K562 treated with DMSO at 1 percent for 24 hours (cell line): Measurements from ENCODE around the gene CALCB. TPM values are rescaled to one million over a fixed set of nuclear protein-coding genes. Genes with fewer than 3 reads are reported as not detected.

Source experiments
- total RNA-seq: library from RNA; unstranded; fragments of 300-600 nt; gene quantifications from 2 replicates; pipeline ENCODE4 v1.2.3, GENCODE V29; 2022; ENCODE audit warnings: low read depth; ENCODE audit not compliant: insufficient read depth

Gene CALCB, protein sequence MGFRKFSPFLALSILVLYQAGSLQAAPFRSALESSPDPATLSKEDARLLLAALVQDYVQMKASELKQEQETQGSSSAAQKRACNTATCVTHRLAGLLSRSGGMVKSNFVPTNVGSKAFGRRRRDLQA
- total RNA-seq: not detected in 2 replicates

DNA sequence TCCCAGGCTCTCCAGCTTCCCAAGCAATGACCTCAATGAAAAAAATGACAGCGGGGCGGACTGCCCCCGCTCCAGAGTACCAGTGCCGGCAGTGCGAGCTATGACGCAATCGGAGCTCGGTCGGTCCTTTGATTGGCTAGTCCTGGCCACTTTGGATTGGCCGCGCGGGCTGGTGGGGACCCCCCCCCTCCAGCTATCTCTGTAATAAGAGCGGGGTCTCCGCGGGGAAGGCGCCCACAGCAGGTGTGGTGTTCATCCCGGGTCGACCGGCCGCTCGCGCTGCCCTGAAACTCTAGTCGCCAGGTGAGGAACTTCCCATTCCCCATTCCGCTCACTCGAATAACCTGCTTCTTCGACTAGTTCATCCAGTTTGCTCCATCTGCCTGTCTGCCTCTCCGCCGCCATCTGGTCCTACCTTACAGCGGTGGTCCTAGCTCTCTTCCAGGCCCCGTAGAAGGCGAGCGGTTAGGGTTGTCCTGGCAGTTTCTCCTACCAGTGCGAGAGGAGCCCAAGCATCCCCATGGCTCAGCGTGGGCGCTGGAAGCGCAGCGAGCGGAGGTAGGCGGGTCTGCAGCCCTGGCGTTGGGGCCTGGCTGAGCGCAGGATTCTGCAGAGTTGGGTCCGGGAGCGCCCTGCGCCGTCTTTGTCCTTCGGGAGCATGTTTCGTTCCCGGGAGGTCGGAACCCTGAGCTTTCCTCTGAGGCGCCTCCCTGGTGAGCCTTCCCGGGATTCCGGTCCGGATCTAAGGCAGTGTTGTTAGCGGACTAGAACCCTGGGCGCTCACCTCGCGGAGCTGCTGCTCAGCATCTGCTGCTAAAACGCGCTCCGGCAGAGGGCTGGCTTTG is at the start of gene CALCB:
Gene CALCB, plus strand, starts transcription at position 233 of the 845 bp plus-strand sequence. CDS start 1,126 bp downstream, outside the sequence.

DNA sequence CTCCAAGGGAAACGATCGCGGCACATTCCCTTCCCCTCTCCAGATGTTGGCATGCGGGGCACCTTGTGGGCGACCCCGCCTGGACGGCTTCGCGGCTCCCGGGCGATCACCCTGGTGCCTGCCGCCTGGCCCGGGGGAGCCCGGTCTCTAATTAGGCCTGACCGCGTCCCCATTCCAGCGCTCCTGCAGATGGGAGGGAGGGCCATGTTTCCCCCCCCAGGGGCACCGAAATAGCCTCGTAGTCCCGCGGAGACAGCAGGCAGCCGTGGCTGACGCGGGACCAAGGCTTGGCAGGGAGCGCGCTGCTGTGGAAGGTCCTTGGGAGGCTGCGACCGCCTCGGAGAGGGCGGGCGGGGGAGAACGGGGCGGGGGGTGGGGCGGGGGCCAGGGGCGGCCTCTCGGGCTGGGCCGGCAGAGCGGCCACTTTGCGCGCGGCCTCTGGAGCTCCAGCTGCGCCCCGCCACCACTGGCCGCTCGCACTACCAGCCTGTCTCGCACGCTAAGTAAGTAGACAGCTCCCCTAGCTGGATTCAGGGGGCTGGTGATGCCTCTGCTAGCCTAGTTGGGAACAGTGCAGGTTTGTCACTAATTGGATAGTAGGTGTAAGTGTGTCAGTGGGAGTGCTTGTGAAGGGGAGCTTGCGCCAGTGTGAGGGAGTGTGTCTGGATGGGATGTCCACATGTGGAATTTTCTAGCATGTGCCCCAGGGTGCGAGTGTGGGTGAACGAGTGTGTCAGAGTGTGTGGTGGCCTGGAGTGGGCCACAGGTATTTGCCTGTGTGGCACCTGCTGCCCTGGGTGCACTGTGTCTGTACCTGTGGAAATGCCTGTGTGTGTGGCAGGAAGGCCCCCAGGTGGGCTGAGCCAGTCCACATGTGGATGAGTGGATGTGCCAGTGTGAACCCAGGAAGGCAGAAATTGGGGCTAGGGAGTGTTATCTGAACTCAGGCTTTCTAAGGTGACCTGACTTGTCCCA is 41.4 kb downstream of the CALCB start, which contains the start of gene INSC:
Gene INSC, plus strand, starts transcription at position 423 of the 975 bp plus-strand sequence. CDS start 34,252 bp downstream, outside the sequence.

Other genes with a start within 250 kb of the CALCB start
- gene CYP2R1, start 181.4 kb upstream of the CALCB start, total RNA-seq: 17.6 and 19.0 TPM in 2 replicates
- gene CALCA, start 101.2 kb upstream of the CALCB start, total RNA-seq: 0.45 and 2.3 TPM in 2 replicates
- 0.30 TPM in 1 of 2 replicates, not detected in the other for gene INSC, start 41.3 kb downstream of the CALCB start, total RNA-seq